ENCODE measurements around the gene GAA. TPM values are rescaled to one million over a fixed set of nuclear protein-coding genes. Genes with fewer than 3 reads are reported as not detected.

The GAA gene
- total and polyA plus RNA-seq, 2 donors, result 30.4 to 56.4 TPM

DNA sequence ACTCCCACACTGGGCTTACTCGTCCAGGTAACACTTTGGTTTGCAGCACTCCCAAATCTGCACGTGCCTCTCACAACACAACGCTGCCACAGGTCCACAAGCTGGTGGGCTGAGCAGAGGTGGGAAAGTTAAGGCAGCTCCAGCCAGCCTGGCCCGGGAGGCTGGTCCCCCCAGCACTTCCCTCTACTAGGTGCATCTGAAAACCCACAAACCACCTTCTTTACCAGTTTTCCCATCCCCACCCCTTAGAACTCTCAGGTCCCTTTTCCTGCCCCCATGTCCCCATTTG is 1.4 kb upstream of the GAA start:
- H3K4me1 ChIP-seq (ENCODE audit: control insufficient read depth in 2 of 2, insufficient read depth in 2 of 2, low read length in 2 of 2), result peaks cover 6 to 42% of the 10 kb centered on the region in 2 donors
- peaks cover 0 to 6% of the 10 kb centered on the region in 2 donors for H3K27me3 ChIP-seq (ENCODE audit: control insufficient read depth in 2 of 2, insufficient read depth in 1 of 2, low read length in 1 of 2)
- no peak for DNase-seq (ENCODE audit: low read depth in 6 of 9, low spot score in 9 of 9)
- H3K27ac ChIP-seq (ENCODE audit: low read depth in 1 of 2, low read length in 1 of 2), result no peak overlapping the region
- H3K9me3 ChIP-seq (ENCODE audit: control insufficient read depth in 2 of 2, insufficient read depth in 1 of 2, low read length in 1 of 2), result peaks cover 0 to 6% of the 10 kb centered on the region in 2 donors
- WGBS, result 53% methylated on average over 4 of the region's 4 CpGs
- H3K4me3 ChIP-seq (ENCODE audit: low read length in 2 of 2), result no peak overlapping the region
- no peaks in the 10 kb centered on the region for H3K36me3 ChIP-seq (ENCODE audit: control insufficient read depth in 2 of 2, insufficient read depth in 2 of 2, low read length in 1 of 2)

DNA sequence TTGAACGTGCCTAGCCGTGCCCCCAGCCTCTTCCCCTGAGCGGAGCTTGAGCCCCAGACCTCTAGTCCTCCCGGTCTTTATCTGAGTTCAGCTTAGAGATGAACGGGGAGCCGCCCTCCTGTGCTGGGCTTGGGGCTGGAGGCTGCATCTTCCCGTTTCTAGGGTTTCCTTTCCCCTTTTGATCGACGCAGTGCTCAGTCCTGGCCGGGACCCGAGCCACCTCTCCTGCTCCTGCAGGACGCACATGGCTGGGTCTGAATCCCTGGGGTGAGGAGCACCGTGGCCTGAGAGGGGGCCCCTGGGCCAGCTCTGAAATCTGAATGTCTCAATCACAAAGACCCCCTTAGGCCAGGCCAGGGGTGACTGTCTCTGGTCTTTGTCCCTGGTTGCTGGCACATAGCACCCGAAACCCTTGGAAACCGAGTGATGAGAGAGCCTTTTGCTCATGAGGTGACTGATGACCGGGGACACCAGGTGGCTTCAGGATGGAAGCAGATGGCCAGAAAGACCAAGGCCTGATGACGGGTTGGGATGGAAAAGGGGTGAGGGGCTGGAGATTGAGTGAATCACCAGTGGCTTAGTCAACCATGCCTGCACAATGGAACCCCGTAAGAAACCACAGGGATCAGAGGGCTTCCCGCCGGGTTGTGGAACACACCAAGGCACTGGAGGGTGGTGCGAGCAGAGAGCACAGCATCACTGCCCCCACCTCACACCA is 724 bp downstream of the GAA start:
- Histone ChIP-seq H3K36me3 (ENCODE audit: control insufficient read depth in 2 of 2, insufficient read depth in 2 of 2, low read length in 1 of 2) (no peaks in the 10 kb centered on the region), H3K27ac (ENCODE audit: low read depth in 1 of 2, low read length in 1 of 2) (no peak overlapping the region), H3K9me3 (ENCODE audit: control insufficient read depth in 2 of 2, insufficient read depth in 1 of 2, low read length in 1 of 2) (peaks cover 0 to 6% of the 10 kb centered on the region in 2 donors), H3K4me1 (ENCODE audit: control insufficient read depth in 2 of 2, insufficient read depth in 2 of 2, low read length in 2 of 2) (peaks cover 6 to 48% of the 10 kb centered on the region in 2 donors), H3K27me3 (ENCODE audit: control insufficient read depth in 2 of 2, insufficient read depth in 1 of 2, low read length in 1 of 2) (peaks cover 0 to 6% of the 10 kb centered on the region in 2 donors), H3K4me3 (ENCODE audit: low read length in 2 of 2) (peak overlapping the region; percentile 78 to 79)
- peak in 1 of 9 donors; percentile 31 for DNase-seq (ENCODE audit: low read depth in 6 of 9, low spot score in 9 of 9)
- WGBS, result 37% methylated on average over 21 of the region's 21 CpGs

DNA sequence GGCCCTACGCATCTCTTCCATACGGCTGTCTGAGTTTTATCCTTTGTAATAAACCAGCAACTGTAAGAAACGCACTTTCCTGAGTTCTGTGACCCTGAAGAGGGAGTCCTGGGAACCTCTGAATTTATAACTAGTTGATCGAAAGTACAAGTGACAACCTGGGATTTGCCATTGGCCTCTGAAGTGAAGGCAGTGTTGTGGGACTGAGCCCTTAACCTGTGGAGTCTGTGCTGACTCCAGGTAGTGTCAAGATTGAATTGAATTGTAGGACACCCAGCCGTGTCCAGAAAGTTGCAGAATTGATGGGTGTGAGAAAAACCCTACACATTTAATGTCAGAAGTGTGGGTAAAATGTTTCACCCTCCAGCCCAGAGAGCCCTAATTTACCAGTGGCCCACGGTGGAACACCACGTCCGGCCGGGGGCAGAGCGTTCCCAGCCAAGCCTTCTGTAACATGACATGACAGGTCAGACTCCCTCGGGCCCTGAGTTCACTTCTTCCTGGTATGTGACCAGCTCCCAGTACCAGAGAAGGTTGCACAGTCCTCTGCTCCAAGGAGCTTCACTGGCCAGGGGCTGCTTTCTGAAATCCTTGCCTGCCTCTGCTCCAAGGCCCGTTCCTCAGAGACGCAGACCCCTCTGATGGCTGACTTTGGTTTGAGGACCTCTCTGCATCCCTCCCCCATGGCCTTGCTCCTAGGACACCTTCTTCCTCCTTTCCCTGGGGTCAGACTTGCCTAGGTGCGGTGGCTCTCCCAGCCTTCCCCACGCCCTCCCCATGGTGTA is 1.5 kb downstream of the GAA start:
- DNase-seq (ENCODE audit: low read depth in 6 of 9, low spot score in 9 of 9), result no peak
- H3K27ac ChIP-seq (ENCODE audit: low read depth in 1 of 2, low read length in 1 of 2), result no peak overlapping the region
- peaks cover 0 to 6% of the 10 kb centered on the region in 2 donors for H3K9me3 ChIP-seq (ENCODE audit: control insufficient read depth in 2 of 2, insufficient read depth in 1 of 2, low read length in 1 of 2)
- peaks cover 0 to 6% of the 10 kb centered on the region in 2 donors for H3K27me3 ChIP-seq (ENCODE audit: control insufficient read depth in 2 of 2, insufficient read depth in 1 of 2, low read length in 1 of 2)
- peaks cover 6 to 48% of the 10 kb centered on the region in 2 donors for H3K4me1 ChIP-seq (ENCODE audit: control insufficient read depth in 2 of 2, insufficient read depth in 2 of 2, low read length in 2 of 2)
- no peak overlapping the region for H3K4me3 ChIP-seq (ENCODE audit: low read length in 2 of 2)
- H3K36me3 ChIP-seq (ENCODE audit: control insufficient read depth in 2 of 2, insufficient read depth in 2 of 2, low read length in 1 of 2), result no peaks in the 10 kb centered on the region
- 93% methylated on average over 15 of the region's 15 CpGs for WGBS

GRCh38 chr17:80103449-80104085 is 2.2 kb downstream of the GAA start:
- DNase-seq (ENCODE audit: low read depth in 6 of 9, low spot score in 9 of 9), result no peak
- Histone ChIP-seq H3K27ac (ENCODE audit: low read depth in 1 of 2, low read length in 1 of 2) (no peak overlapping the region), H3K27me3 (ENCODE audit: control insufficient read depth in 2 of 2, insufficient read depth in 1 of 2, low read length in 1 of 2) (peaks cover 0 to 6% of the 10 kb centered on the region in 2 donors), H3K36me3 (ENCODE audit: control insufficient read depth in 2 of 2, insufficient read depth in 2 of 2, low read length in 1 of 2) (no peaks in the 10 kb centered on the region), H3K4me1 (ENCODE audit: control insufficient read depth in 2 of 2, insufficient read depth in 2 of 2, low read length in 2 of 2) (peaks cover 6 to 48% of the 10 kb centered on the region in 2 donors), H3K9me3 (ENCODE audit: control insufficient read depth in 2 of 2, insufficient read depth in 1 of 2, low read length in 1 of 2) (peaks cover 0 to 6% of the 10 kb centered on the region in 2 donors), H3K4me3 (ENCODE audit: low read length in 2 of 2) (no peak overlapping the region)
- 77% methylated on average over 19 of the region's 19 CpGs for WGBS

GRCh38 chr17:80104321-80104955 is 3.1 kb downstream of the GAA start:
- Histone ChIP-seq H3K36me3 (ENCODE audit: control insufficient read depth in 2 of 2, insufficient read depth in 2 of 2, low read length in 1 of 2) (no peaks in the 10 kb centered on the region), H3K27ac (ENCODE audit: low read depth in 1 of 2, low read length in 1 of 2) (no peak overlapping the region), H3K4me3 (ENCODE audit: low read length in 2 of 2) (no peak overlapping the region), H3K4me1 (ENCODE audit: control insufficient read depth in 2 of 2, insufficient read depth in 2 of 2, low read length in 2 of 2) (peaks cover 4 to 52% of the 10 kb centered on the region in 2 donors), H3K9me3 (ENCODE audit: control insufficient read depth in 2 of 2, insufficient read depth in 1 of 2, low read length in 1 of 2) (peaks cover 0 to 4% of the 10 kb centered on the region in 2 donors), H3K27me3 (ENCODE audit: control insufficient read depth in 2 of 2, insufficient read depth in 1 of 2, low read length in 1 of 2) (peaks cover 0 to 6% of the 10 kb centered on the region in 2 donors)
- DNase-seq (ENCODE audit: low read depth in 6 of 9, low spot score in 9 of 9), result no peak
- WGBS, result 95% methylated on average over 26 of the region's 26 CpGs

DNA sequence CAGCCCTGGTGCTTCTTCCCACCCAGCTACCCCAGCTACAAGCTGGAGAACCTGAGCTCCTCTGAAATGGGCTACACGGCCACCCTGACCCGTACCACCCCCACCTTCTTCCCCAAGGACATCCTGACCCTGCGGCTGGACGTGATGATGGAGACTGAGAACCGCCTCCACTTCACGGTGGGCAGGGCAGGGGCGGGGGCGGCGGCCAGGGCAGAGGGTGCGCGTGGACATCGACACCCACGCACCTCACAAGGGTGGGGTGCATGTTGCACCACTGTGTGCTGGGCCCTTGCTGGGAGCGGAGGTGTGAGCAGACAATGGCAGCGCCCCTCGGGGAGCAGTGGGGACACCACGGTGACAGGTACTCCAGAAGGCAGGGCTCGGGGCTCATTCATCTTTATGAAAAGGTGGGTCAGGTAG is 3.6 kb downstream of the GAA start:
- H3K27me3 ChIP-seq (ENCODE audit: control insufficient read depth in 2 of 2, insufficient read depth in 1 of 2, low read length in 1 of 2), result peaks cover 0 to 4% of the 10 kb centered on the region in 2 donors
- peaks cover 4 to 47% of the 10 kb centered on the region in 2 donors for H3K4me1 ChIP-seq (ENCODE audit: control insufficient read depth in 2 of 2, insufficient read depth in 2 of 2, low read length in 2 of 2)
- no peak for DNase-seq (ENCODE audit: low read depth in 6 of 9, low spot score in 9 of 9)
- no peak overlapping the region for H3K27ac ChIP-seq (ENCODE audit: low read depth in 1 of 2, low read length in 1 of 2)
- H3K9me3 ChIP-seq (ENCODE audit: control insufficient read depth in 2 of 2, insufficient read depth in 1 of 2, low read length in 1 of 2), result peaks cover 0 to 3% of the 10 kb centered on the region in 2 donors
- 97% methylated on average over 18 of the region's 18 CpGs for WGBS
- H3K36me3 ChIP-seq (ENCODE audit: control insufficient read depth in 2 of 2, insufficient read depth in 2 of 2, low read length in 1 of 2), result no peaks in the 10 kb centered on the region
- no peak overlapping the region for H3K4me3 ChIP-seq (ENCODE audit: low read length in 2 of 2)

DNA sequence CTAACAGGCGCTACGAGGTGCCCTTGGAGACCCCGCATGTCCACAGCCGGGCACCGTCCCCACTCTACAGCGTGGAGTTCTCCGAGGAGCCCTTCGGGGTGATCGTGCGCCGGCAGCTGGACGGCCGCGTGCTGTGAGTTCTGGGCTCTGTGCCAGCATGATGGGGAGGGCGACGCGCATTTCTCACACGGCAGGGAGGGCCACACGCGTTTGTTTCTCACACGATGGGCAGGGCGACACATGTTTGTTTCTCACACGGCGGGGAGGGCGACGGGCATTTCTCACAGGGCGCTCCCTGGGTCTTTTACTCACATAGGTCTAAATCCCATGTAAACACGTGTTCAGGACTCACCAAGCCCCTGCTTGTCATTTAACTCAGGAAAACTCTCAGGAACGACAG is 4.4 kb downstream of the GAA start:
- Histone ChIP-seq H3K36me3 (ENCODE audit: control insufficient read depth in 2 of 2, insufficient read depth in 2 of 2, low read length in 1 of 2) (no peaks in the 10 kb centered on the region), H3K4me3 (ENCODE audit: low read length in 2 of 2) (no peak overlapping the region), H3K9me3 (ENCODE audit: control insufficient read depth in 2 of 2, insufficient read depth in 1 of 2, low read length in 1 of 2) (peaks cover 0 to 3% of the 10 kb centered on the region in 2 donors), H3K27me3 (ENCODE audit: control insufficient read depth in 2 of 2, insufficient read depth in 1 of 2, low read length in 1 of 2) (peaks cover 0 to 4% of the 10 kb centered on the region in 2 donors), H3K4me1 (ENCODE audit: control insufficient read depth in 2 of 2, insufficient read depth in 2 of 2, low read length in 2 of 2) (peaks cover 0 to 39% of the 10 kb centered on the region in 2 donors), H3K27ac (ENCODE audit: low read depth in 1 of 2, low read length in 1 of 2) (no peak overlapping the region)
- DNase-seq (ENCODE audit: low read depth in 6 of 9, low spot score in 9 of 9), result no peak
- 89% methylated on average over 29 of the region's 29 CpGs for WGBS

DNA sequence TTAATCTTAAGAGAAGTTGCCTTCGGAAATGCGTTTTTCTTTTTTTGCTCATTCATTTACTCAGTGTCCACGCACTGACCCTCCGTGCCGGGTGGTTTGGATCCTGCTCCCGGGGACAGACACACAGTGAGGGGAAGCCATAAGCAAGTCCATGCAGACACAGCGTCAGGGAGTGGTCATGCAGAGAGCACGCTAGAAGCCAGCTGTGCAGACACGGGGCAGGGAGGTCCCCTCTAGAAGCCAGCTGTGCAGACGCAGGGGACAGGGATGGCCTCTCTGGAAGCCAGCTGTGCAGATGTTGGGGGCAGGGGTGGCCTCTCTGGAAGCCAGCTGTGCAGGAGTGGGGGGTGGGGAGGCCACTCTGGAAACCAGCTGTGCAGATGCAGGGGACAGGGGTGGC is 4.8 kb downstream of the GAA start:
- peaks cover 0 to 3% of the 10 kb centered on the region in 2 donors for H3K9me3 ChIP-seq (ENCODE audit: control insufficient read depth in 2 of 2, insufficient read depth in 1 of 2, low read length in 1 of 2)
- no peaks in the 10 kb centered on the region for H3K36me3 ChIP-seq (ENCODE audit: control insufficient read depth in 2 of 2, insufficient read depth in 2 of 2, low read length in 1 of 2)
- no peak for DNase-seq (ENCODE audit: low read depth in 6 of 9, low spot score in 9 of 9)
- H3K4me3 ChIP-seq (ENCODE audit: low read length in 2 of 2), result no peak overlapping the region
- H3K4me1 ChIP-seq (ENCODE audit: control insufficient read depth in 2 of 2, insufficient read depth in 2 of 2, low read length in 2 of 2), result peaks cover 0 to 36% of the 10 kb centered on the region in 2 donors
- H3K27me3 ChIP-seq (ENCODE audit: control insufficient read depth in 2 of 2, insufficient read depth in 1 of 2, low read length in 1 of 2), result peaks cover 0 to 4% of the 10 kb centered on the region in 2 donors
- H3K27ac ChIP-seq (ENCODE audit: low read depth in 1 of 2, low read length in 1 of 2), result no peak overlapping the region
- WGBS, result 86% methylated on average over 10 of the region's 10 CpGs

Data from thymus (tissue), 11 donors.